GM18502 (cell line): ENCODE results near the gene RALBP1.

Experiments
- ATAC-seq: cut with Tn5 transposase; IDR thresholded peaks from one replicate; pipeline ENCODE4 v1.9.1; 2021; ENCODE audit warnings: mild to moderate bottlenecking; ENCODE audit not compliant: unreplicated experiment, poor library complexity

The RALBP1 gene

GRCh38 chr18:9506046-9506792 lies 30.9 kb downstream of the RALBP1 start:
- no peak for ATAC-seq

- no peak for ATAC-seq
These were observed 32.3 kb downstream of the RALBP1 start for GRCh38 chr18:9507565-9508088.

GRCh38 chr18:9508446-9509025 lies 33.2 kb downstream of the RALBP1 start:
- no peak for ATAC-seq

GRCh38 chr18:9513971-9514512 lies 38.7 kb downstream of the RALBP1 start:
- ATAC-seq, result no peak

- ATAC-seq, result no peak
These were observed 41.2 kb downstream of the RALBP1 start for GRCh38 chr18:9516437-9517064.

- no peak for ATAC-seq
These were observed 42.6 kb downstream of the RALBP1 start for GRCh38 chr18:9517869-9518268.

GRCh38 chr18:9519399-9519798 lies 44.1 kb downstream of the RALBP1 start:
- no peak for ATAC-seq

GRCh38 chr18:9520666-9521065 lies 45.4 kb downstream of the RALBP1 start:
- no peak for ATAC-seq

GRCh38 chr18:9521770-9522169 lies 46.5 kb downstream of the RALBP1 start:
- no peak for ATAC-seq

- ATAC-seq, result no peak
These were observed 47.6 kb downstream of the RALBP1 start for GRCh38 chr18:9522952-9523351.

GRCh38 chr18:9526458-9526857 lies 51.1 kb downstream of the RALBP1 start:
- no peak for ATAC-seq

GRCh38 chr18:9530226-9531009 lies 55.1 kb downstream of the RALBP1 start:
- no peak for ATAC-seq

- ATAC-seq, result no peak
These were observed 56.6 kb downstream of the RALBP1 start for GRCh38 chr18:9531791-9532410.

- ATAC-seq, result no peak
These were observed 59.5 kb downstream of the RALBP1 start for GRCh38 chr18:9534844-9535243.

- ATAC-seq, result no peak
These were observed 60.2 kb downstream of the RALBP1 start for GRCh38 chr18:9535430-9535991.

- ATAC-seq, result no peak
These were observed 61.2 kb downstream of the RALBP1 start for GRCh38 chr18:9536354-9537152.

GRCh38 chr18:9537677-9538076 lies 62.4 kb downstream of the RALBP1 start:
- no peak for ATAC-seq

GRCh38 chr18:9539283-9539682 lies 64.0 kb downstream of the RALBP1 start:
- ATAC-seq, result no peak

- no peak for ATAC-seq
These were observed 64.6 kb downstream of the RALBP1 start for GRCh38 chr18:9539938-9540337.
